ENCODE data around the gene RHBDL2.

DNA sequence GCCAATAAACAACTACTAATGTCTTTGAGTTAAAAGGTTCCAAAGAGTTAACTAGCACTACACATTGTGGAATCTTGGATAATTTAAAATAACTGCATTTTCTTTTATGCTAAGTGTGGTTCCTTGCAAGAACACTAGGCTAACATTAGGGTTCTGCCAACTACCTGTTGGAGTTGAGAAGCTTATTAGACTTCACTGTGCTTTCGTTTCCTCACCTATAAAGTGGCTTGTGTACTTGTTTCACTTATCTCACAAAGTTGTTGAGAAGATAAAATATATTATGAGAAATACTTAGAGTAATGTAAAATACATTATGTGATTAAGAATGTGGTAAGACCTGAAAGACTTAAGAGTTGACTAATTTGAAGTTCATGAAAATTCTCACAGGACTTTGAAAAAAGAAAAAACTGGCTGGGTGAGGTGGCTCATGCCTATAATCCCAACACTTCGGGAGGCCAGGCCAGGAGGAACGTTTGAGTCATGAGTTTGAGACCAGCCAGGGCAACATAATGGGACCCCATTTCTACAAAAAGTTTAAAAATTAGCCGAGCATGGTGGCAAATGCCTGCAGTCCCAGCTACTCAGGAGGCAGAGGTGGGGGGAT, 76.4 kb downstream of the RHBDL2 start:
- TF ChIP-seq, protein P1, sequence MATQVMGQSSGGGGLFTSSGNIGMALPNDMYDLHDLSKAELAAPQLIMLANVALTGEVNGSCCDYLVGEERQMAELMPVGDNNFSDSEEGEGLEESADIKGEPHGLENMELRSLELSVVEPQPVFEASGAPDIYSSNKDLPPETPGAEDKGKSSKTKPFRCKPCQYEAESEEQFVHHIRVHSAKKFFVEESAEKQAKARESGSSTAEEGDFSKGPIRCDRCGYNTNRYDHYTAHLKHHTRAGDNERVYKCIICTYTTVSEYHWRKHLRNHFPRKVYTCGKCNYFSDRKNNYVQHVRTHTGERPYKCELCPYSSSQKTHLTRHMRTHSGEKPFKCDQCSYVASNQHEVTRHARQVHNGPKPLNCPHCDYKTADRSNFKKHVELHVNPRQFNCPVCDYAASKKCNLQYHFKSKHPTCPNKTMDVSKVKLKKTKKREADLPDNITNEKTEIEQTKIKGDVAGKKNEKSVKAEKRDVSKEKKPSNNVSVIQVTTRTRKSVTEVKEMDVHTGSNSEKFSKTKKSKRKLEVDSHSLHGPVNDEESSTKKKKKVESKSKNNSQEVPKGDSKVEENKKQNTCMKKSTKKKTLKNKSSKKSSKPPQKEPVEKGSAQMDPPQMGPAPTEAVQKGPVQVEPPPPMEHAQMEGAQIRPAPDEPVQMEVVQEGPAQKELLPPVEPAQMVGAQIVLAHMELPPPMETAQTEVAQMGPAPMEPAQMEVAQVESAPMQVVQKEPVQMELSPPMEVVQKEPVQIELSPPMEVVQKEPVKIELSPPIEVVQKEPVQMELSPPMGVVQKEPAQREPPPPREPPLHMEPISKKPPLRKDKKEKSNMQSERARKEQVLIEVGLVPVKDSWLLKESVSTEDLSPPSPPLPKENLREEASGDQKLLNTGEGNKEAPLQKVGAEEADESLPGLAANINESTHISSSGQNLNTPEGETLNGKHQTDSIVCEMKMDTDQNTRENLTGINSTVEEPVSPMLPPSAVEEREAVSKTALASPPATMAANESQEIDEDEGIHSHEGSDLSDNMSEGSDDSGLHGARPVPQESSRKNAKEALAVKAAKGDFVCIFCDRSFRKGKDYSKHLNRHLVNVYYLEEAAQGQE (IDR thresholded peaks at IDR 0.05; ENCODE audit: low read depth, low read length) = no peak
- TF ChIP-seq SMC3 (IDR thresholded peaks at IDR 0.05; ENCODE audit: borderline replicate concordance, low read length) = no peak
- TF ChIP-seq BHLHE40 (IDR thresholded peaks at IDR 0.05; ENCODE audit: borderline replicate concordance in 1 of 2, low read depth in 2 of 2, low read length in 1 of 2) = no peak
- no peak for TF ChIP-seq POLR2A (IDR thresholded peaks at IDR 0.05; ENCODE audit: low read depth, low read length)
- TF ChIP-seq EZH2 (IDR thresholded peaks at IDR 0.05; ENCODE audit: borderline replicate concordance, control insufficient read depth, low read depth, low read length) = no peak
- no peak for TF ChIP-seq RELA (IDR thresholded peaks at IDR 0.05; ENCODE audit: borderline replicate concordance, partially characterized antibody)
- no peak for TF ChIP-seq YY1 (IDR thresholded peaks at IDR 0.05; ENCODE audit: low read depth, low read length)
